HEK293 (cell line): ENCODE data around the gene VRK2.
"Not testable (repeated sequence)": the region's sequence is repeated elsewhere in the genome, so short reads cannot be mapped to it uniquely, and the experiment has no call there.

Experiments used
- CTCF ChIA-PET: fragments of 350-600 bp; formaldehyde crosslinking; extraction: SDS; loops from one replicate; lab custom pipeline; 2021; ENCODE audit warnings: antibody characterized with exemption; lab: Yijun Ruan, JAX
- POLR2A ChIA-PET: fragments of 300-600 bp; formaldehyde crosslinking; extraction: SDS; loops from one replicate; lab custom pipeline; 2020; ENCODE audit warnings: antibody characterized with exemption, inconsistent platforms; lab: Yijun Ruan, JAX
- H3K27ac ChIP-seq: fragments of 200-500 bp; sonication (Bioruptor generic); 2 replicates; pipeline ENCODE4 v1.5.1; 2014; ENCODE audit warnings: low read depth, low read length, control low read depth, inconsistent platforms; ENCODE audit errors: extremely low read depth
- H3K36me3 ChIP-seq, 2 experiments: fragments of 200-500 bp in 1 of 2; sonication (Bioruptor generic) in 1 of 2; 1 replicate in 1 of 2; 2 replicates in 1 of 2; pipeline ENCODE4 v1.5.1; 2014 to 2017; ENCODE audit warnings: inconsistent platforms in 2 of 2, low read length in 2 of 2; ENCODE audit not compliant: control insufficient read depth in 2 of 2, insufficient read depth in 1 of 2
- H3K4me1 ChIP-seq: fragments of 200-500 bp; sonication (Bioruptor generic); 2 replicates; pipeline ENCODE4 v1.5.1; 2014; ENCODE audit warnings: mild to moderate bottlenecking, low read length, inconsistent platforms; ENCODE audit not compliant: control insufficient read depth, insufficient read depth
- H3K4me3 ChIP-seq: 2 replicates; pipeline ENCODE4 v1.5.1; 2011; ENCODE audit warnings: low read depth, mild to moderate bottlenecking, control low read depth, low read length, moderate library complexity
- H3K9me3 ChIP-seq: fragments of 200-500 bp; sonication (Bioruptor generic); 2 replicates; pipeline ENCODE4 v1.5.1; 2014; ENCODE audit warnings: low read depth, low read length, inconsistent platforms; ENCODE audit not compliant: control insufficient read depth, insufficient read depth
- KLF9 ChIP-seq: fragments of 450-650 bp; formaldehyde crosslinking; IDR thresholded peaks from 2 replicates; pipeline ENCODE4 v1.5.1; 2016; ENCODE audit warnings: missing biosample characterization, missing genetic modification characterization, low read depth
- OSR2 ChIP-seq: fragments of 450-650 bp; formaldehyde crosslinking; IDR thresholded peaks from 2 replicates; pipeline ENCODE4 v1.5.1; 2016; ENCODE audit warnings: missing biosample characterization, missing genetic modification characterization
- PRDM1 ChIP-seq: fragments of 450-650 bp; formaldehyde crosslinking; IDR thresholded peaks from 2 replicates; pipeline ENCODE4; 2016; ENCODE audit warnings: missing biosample characterization, missing genetic modification characterization
- PRDM6 ChIP-seq: fragments of 450-650 bp; formaldehyde crosslinking; IDR thresholded peaks from 2 replicates; pipeline ENCODE4 v1.5.1; 2017; ENCODE audit warnings: missing biosample characterization, missing genetic modification characterization
- ZFP41 ChIP-seq: fragments of 450-650 bp; formaldehyde crosslinking; IDR thresholded peaks from 2 replicates; pipeline ENCODE4 v1.5.1; 2016; ENCODE audit warnings: missing biosample characterization, missing genetic modification characterization, borderline replicate concordance
- ZNF146 ChIP-seq: fragments of 450-650 bp; formaldehyde crosslinking; IDR thresholded peaks from 2 replicates; pipeline ENCODE4 v1.5.1; 2016; ENCODE audit warnings: missing biosample characterization, missing genetic modification characterization
- ZNF169 ChIP-seq: fragments of 450-650 bp; formaldehyde crosslinking; IDR thresholded peaks from 2 replicates; pipeline ENCODE4 v1.5.1; 2016; ENCODE audit warnings: missing biosample characterization, missing genetic modification characterization
- ZNF184 ChIP-seq: fragments of 450-650 bp; IDR thresholded peaks from 2 replicates; pipeline ENCODE4 v1.5.1; 2018; ENCODE audit warnings: missing biosample characterization, mild to moderate bottlenecking, missing genetic modification characterization
- ZNF202 ChIP-seq: fragments of 450-650 bp; formaldehyde crosslinking; IDR thresholded peaks from 2 replicates; pipeline ENCODE4 v1.5.1; 2016; ENCODE audit warnings: missing biosample characterization, missing genetic modification characterization, borderline replicate concordance
- ZNF211 ChIP-seq: fragments of 450-650 bp; formaldehyde crosslinking; IDR thresholded peaks from 2 replicates; pipeline ENCODE4 v1.5.1; 2016; ENCODE audit warnings: low read depth, missing biosample characterization, missing genetic modification characterization
- ZNF239 ChIP-seq: fragments of 450-650 bp; formaldehyde crosslinking; IDR thresholded peaks from 2 replicates; pipeline ENCODE4 v1.5.1; 2016; ENCODE audit warnings: missing biosample characterization, missing genetic modification characterization
- ZNF24 ChIP-seq: fragments of 450-650 bp; formaldehyde crosslinking; IDR thresholded peaks from 2 replicates; pipeline ENCODE4 v1.5.1; 2016; ENCODE audit warnings: missing biosample characterization, missing genetic modification characterization
- ZNF26 ChIP-seq: fragments of 450-650 bp; formaldehyde crosslinking; IDR thresholded peaks from 2 replicates; pipeline ENCODE4 v1.5.1; 2016; ENCODE audit warnings: missing biosample characterization, missing genetic modification characterization
- ZNF426 ChIP-seq: fragments of 450-650 bp; formaldehyde crosslinking; IDR thresholded peaks from 2 replicates; pipeline ENCODE4 v1.5.1; 2017; ENCODE audit warnings: missing biosample characterization, missing genetic modification characterization, mild to moderate bottlenecking, inconsistent platforms, moderate library complexity
- ZNF518A ChIP-seq: fragments of 450-650 bp; formaldehyde crosslinking; conservative IDR thresholded peaks from 2 replicates; pipeline ENCODE4 v1.5.1; 2016; ENCODE audit warnings: low read depth, missing biosample characterization, missing genetic modification characterization
- ZNF560 ChIP-seq: fragments of 450-650 bp; formaldehyde crosslinking; IDR thresholded peaks from 2 replicates; pipeline ENCODE4 v1.5.1; 2017; ENCODE audit warnings: missing biosample characterization, missing genetic modification characterization, borderline replicate concordance
- ZNF585B ChIP-seq: fragments of 450-650 bp; formaldehyde crosslinking; IDR thresholded peaks from 2 replicates; pipeline ENCODE4 v1.5.1; 2016; ENCODE audit warnings: missing biosample characterization, missing genetic modification characterization
- ZNF621 ChIP-seq: fragments of 450-650 bp; formaldehyde crosslinking; IDR thresholded peaks from 2 replicates; pipeline ENCODE4 v1.5.1; 2017; ENCODE audit warnings: missing biosample characterization, missing genetic modification characterization
- ZNF830 ChIP-seq: fragments of 450-650 bp; IDR thresholded peaks from 2 replicates; pipeline ENCODE4 v1.5.0; 2018; ENCODE audit warnings: missing biosample characterization, missing genetic modification characterization, low read depth, mild to moderate bottlenecking, moderate library complexity
- TF ChIP-seq, protein P1 (sequence below): fragments of 450-650 bp; formaldehyde crosslinking; IDR thresholded peaks from 2 replicates; pipeline ENCODE4; 2016; ENCODE audit warnings: missing biosample characterization, missing genetic modification characterization

The VRK2 gene

GRCh38 chr2:58081000-58081399, 34.4 kb downstream of the VRK2 start:
- Histone ChIP-seq H3K4me3 (no peak overlapping the region), H3K9me3 (no peaks in the 10 kb centered on the region), H3K27ac (no peak overlapping the region), H3K4me1 (no peaks in the 10 kb centered on the region), H3K36me3 (no peaks in the 10 kb centered on the region)
- TF ChIP-seq ZNF621 (tag by site-specific recombination) (no peak), OSR2 (tag by site-specific recombination) (no peak), ZNF830 (tag by site-specific recombination) (no peak), KLF9 (tag by site-specific recombination) (no peak), ZNF585B (tag by site-specific recombination) (no peak), ZNF518A (tag by site-specific recombination) (no peak), PRDM6 (tag by site-specific recombination) (peak; percentile 66)
- ChIA-PET CTCF (no interaction called here), POLR2A (no interaction called here)

- no peak overlapping the region for H3K4me3 ChIP-seq
- H3K4me1 ChIP-seq = no peaks in the 10 kb centered on the region
- peaks cover 5 to 28% of the 10 kb centered on the region in 2 experiments for H3K36me3 ChIP-seq
- CTCF ChIA-PET = no interaction called here
- POLR2A ChIA-PET = no interaction called here
- TF ChIP-seq ZNF26 (tag by site-specific recombination) = no peak
- no peaks in the 10 kb centered on the region for H3K9me3 ChIP-seq
- no peak overlapping the region for H3K27ac ChIP-seq
These were observed 42.5 kb downstream of the VRK2 start for GRCh38 chr2:58089081-58089480.

DNA sequence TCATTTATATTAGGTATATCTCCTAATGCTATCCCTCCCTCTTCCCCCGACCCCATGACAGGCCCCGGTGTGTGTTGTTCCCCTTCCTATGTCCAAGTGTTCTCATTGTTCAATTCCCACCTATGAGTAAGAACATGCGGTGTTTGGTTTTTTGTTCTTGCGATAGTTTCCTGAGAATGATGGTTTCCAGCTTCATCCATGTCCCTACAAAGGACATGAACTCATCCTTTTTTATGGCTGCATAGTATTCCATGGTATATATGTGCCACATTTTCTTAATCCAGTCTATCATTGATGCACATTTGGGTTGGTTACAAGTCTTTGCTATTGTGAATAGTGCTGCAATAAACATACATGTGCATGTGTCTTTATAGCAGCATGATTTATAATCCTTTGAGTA, 46.2 kb downstream of the VRK2 start:
- H3K27ac ChIP-seq, H3K4me3 ChIP-seq, H3K4me1 ChIP-seq, H3K9me3 ChIP-seq, CTCF ChIA-PET, POLR2A ChIA-PET: not testable (repeated sequence)
- peak; percentile 55 for TF ChIP-seq ZNF146 (tag by site-specific recombination)
- peaks cover 5 to 28% of the 10 kb centered on the region in 2 experiments for H3K36me3 ChIP-seq

DNA sequence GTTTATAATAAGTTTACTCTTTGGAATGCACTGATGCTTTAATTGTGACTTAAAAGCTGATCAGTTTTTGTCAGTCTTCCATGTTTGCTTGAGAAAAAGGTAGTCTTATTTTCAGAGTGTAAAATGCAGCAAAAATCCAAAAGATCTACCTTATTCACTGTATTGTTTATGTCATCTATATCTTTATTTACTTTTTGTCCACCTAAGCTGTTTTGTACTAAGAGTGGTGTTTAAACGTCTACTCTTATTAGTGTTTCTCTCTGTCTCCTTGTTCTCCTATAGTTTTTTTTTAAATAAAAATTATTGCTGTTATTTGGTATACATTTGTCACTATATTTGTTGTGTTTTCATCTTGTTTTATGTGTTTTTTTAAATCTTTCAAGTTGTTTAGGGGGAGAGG, 50.4 kb downstream of the VRK2 start:
- Histone ChIP-seq H3K4me1 (no peaks in the 10 kb centered on the region), H3K4me3 (no peak overlapping the region), H3K36me3 (peaks cover 0 to 5% of the 10 kb centered on the region in 2 experiments; a peak in 1 of 3 replicates), H3K27ac (no peak overlapping the region), H3K9me3 (no peaks in the 10 kb centered on the region)
- CTCF ChIA-PET = interaction anchor here (0.6 kb wide), 1 partner anchor 196 kb away, joined by 3 read pairs; no protein-coding TSS in a partner anchor
- TF ChIP-seq ZNF184 (tag by site-specific recombination) (no peak), ZNF239 (tag by site-specific recombination) (no peak), ZFP41 (no peak), PRDM1 (tag by site-specific recombination) (no peak), ZNF560 (tag by site-specific recombination) (no peak), ZNF202 (tag by site-specific recombination) (no peak), ZNF169 (no peak), ZNF24 (tag by site-specific recombination) (no peak), ZNF211 (tag by site-specific recombination) (no peak), ZNF426 (tag by site-specific recombination) (no peak)
- TF ChIP-seq, protein P1, sequence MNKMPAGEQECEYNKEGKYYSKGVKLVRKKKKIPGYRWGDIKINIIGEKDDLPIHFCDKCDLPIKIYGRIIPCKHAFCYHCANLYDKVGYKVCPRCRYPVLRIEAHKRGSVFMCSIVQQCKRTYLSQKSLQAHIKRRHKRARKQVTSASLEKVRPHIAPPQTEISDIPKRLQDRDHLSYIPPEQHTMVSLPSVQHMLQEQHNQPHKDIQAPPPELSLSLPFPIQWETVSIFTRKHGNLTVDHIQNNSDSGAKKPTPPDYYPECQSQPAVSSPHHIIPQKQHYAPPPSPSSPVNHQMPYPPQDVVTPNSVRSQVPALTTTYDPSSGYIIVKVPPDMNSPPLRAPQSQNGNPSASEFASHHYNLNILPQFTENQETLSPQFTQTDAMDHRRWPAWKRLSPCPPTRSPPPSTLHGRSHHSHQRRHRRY (tag by site-specific recombination) = no peak
- POLR2A ChIA-PET = no interaction called here
